Thoracic aorta (tissue), 2 donors: ENCODE measurements around the gene MYO18B. TPM values are rescaled to one million over a fixed set of nuclear protein-coding genes. Genes with fewer than 3 reads are reported as not detected.

ENCODE experiments used
- ATAC-seq: fragments of 150-250 bp; one replicate; pipeline ENCODE4 v1.8.0; 2017; ENCODE audit warnings: low read depth; ENCODE audit not compliant: insufficient number of reproducible peaks, low FRiP score
- DNase-seq: peaks from one replicate; pipeline ENCODE4 v3.0.0-alpha.2; 2020; ENCODE audit warnings: low spot score
- H3K27ac ChIP-seq, 2 donors: fragments of 200-600 bp; sonication (generic); 1 replicate in 1 of 2; 2 replicates in 1 of 2; pipeline ENCODE4 v1.5.1; 2016; ENCODE audit warnings: mild to moderate bottlenecking in 2 of 2, moderate library complexity in 2 of 2
- H3K27me3 ChIP-seq: fragments of 200-600 bp; sonication (generic); replicated peaks from 2 replicates; pipeline ENCODE4 v1.6.0; 2016; ENCODE audit warnings: mild to moderate bottlenecking; ENCODE audit not compliant: insufficient read depth
- H3K36me3 ChIP-seq: fragments of 200-600 bp; sonication (generic); one replicate; pipeline ENCODE4 v1.5.1; 2016
- H3K4me1 ChIP-seq, 2 donors: fragments of 200-600 bp; sonication (generic); 1 replicate in 1 of 2; 2 replicates in 1 of 2; pipeline versions ENCODE4 v1.5.1 to v1.6.0; 2016; ENCODE audit warnings: low read depth in 2 of 2, mild to moderate bottlenecking in 1 of 2; ENCODE audit not compliant: control insufficient read depth in 1 of 2
- H3K4me3 ChIP-seq: fragments of 200-600 bp; sonication (generic); 2 replicates; pipeline ENCODE4 v1.5.1; 2016; ENCODE audit warnings: mild to moderate bottlenecking
- H3K9me3 ChIP-seq: fragments of 200-600 bp; sonication (generic); 2 replicates; pipeline ENCODE4 v1.5.1; 2016
- total RNA-seq, 2 donors: library from RNA; depleted of rRNA; stranded (reverse); fragments of >200 nt; gene quantifications; one replicate each; pipeline versions ENCODE4 v1.1.0 to v1.2.3, GENCODE V29; 2016
- TF ChIP-seq, protein P1 (sequence below): fragments of 200-600 bp; sonication (generic); IDR thresholded peaks from one replicate; pipeline ENCODE4 v1.5.1; 2019; ENCODE audit warnings: antibody characterized with exemption

Gene MYO18B
- total RNA-seq, 2 donors from 2014 or later: 45.6 to 73.5 TPM

DNA sequence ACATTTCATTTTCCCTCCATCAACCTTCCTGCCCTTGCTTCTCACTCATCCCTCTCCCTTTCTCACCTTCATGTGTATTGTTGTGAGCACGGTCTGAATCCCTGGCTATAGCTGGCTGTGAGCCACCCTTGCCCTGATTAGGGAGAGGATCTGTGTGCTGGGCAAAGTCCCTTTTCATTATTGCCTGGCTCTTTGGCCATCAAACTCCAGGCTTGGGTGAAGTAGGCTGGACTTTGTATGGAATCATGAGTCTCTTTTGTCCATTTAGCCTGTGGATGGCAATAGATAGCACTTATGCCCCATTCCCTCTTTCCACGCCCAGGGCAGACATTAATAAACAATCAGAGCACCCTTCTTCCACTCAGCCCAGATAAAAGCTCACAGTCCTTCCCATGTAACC, 6.7 kb downstream of the MYO18B start:
- H3K4me1 ChIP-seq: peaks cover 13 to 67% of the 10 kb centered on the region in 2 donors
- DNase-seq: no peak
- H3K4me3 ChIP-seq: no peak overlapping the region
- no peaks in the 10 kb centered on the region for H3K9me3 ChIP-seq
- peak overlapping the region; percentile 30 to 92 for H3K27ac ChIP-seq
- no peaks in the 10 kb centered on the region for H3K27me3 ChIP-seq
- no peak for ATAC-seq
- H3K36me3 ChIP-seq: no peaks in the 10 kb centered on the region
- TF ChIP-seq, protein P1, sequence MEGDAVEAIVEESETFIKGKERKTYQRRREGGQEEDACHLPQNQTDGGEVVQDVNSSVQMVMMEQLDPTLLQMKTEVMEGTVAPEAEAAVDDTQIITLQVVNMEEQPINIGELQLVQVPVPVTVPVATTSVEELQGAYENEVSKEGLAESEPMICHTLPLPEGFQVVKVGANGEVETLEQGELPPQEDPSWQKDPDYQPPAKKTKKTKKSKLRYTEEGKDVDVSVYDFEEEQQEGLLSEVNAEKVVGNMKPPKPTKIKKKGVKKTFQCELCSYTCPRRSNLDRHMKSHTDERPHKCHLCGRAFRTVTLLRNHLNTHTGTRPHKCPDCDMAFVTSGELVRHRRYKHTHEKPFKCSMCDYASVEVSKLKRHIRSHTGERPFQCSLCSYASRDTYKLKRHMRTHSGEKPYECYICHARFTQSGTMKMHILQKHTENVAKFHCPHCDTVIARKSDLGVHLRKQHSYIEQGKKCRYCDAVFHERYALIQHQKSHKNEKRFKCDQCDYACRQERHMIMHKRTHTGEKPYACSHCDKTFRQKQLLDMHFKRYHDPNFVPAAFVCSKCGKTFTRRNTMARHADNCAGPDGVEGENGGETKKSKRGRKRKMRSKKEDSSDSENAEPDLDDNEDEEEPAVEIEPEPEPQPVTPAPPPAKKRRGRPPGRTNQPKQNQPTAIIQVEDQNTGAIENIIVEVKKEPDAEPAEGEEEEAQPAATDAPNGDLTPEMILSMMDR: no peak

DNA sequence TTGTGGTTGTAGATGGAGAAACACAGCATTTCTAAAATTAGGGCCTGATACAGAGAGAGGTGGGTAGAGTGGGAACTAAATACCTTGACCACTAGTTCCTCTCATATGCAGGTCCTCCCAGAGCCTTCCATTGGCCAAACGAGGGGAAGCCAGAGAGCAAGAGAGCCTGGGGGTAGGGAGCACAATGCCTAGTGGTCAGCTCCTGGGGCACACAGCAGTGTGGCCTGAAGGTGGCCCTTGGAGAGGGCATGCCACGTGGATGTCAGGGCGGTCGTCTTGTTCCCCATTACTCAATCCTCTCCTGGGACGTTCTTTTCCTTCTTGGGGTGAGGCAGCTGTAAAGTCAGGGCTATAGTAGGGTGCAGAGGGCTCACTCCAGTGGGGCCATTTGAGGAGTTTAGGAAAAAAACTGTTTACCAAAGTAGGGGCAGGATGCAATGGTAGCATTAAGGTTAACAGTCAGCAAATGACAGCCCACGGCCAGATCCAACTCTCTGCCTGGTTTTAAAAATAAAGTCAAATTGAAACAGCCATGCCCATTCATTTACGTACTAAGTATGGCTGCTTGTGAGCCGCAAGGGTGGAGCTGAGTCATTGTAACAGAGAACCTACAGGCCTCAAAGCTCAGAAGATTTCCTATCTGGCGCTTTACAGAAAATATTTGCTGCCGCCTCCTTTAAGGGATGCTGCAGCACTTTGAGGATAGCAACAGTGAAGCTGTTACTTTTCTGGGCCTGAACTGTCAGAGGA, 7.6 kb downstream of the MYO18B start:
- no peaks in the 10 kb centered on the region for H3K27me3 ChIP-seq
- TF ChIP-seq, protein P1: no peak
- ATAC-seq (no peak), DNase-seq (no peak)
- H3K4me1 ChIP-seq: peaks cover 13 to 75% of the 10 kb centered on the region in 2 donors
- no peaks in the 10 kb centered on the region for H3K9me3 ChIP-seq
- H3K27ac ChIP-seq: peak overlapping the region; percentile 30 to 92
- H3K4me3 ChIP-seq: no peak overlapping the region
- H3K36me3 ChIP-seq: no peaks in the 10 kb centered on the region

DNA sequence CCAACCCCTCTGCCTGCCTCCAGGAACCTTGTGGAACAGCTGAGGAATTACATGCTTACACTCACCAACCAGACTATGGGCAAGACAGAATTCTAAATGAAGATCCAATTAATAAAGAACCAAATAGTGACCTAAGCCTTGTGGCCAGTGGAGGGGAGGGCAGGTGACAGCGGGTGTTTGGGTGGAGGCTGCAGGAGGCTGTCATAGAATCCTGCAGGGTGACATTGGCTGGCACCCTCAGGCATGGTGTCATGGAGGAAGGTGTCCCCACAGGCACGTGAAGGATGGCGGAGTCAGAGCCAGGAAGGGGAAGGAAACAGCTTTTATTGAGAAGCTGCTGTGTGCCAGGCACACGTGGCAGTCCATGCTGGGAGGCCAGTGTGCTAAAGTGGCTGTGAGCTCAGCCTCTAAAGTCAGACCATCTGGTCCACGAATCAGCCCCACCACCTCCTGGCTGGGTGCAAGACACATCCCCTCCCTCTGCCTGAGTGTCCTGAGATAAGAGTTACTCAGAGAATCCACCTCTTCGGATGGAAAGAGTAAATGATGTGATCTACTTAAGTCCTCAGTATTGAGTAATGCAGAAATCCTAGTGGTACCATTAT, 8.7 kb downstream of the MYO18B start:
- TF ChIP-seq, protein P1: no peak
- H3K4me3 ChIP-seq: no peak overlapping the region
- peak overlapping the region in 1 of 2 donors; percentile 34 for H3K27ac ChIP-seq
- ATAC-seq: no peak
- no peak for DNase-seq
- no peaks in the 10 kb centered on the region for H3K9me3 ChIP-seq
- H3K4me1 ChIP-seq: peaks cover 15 to 72% of the 10 kb centered on the region in 2 donors
- no peaks in the 10 kb centered on the region for H3K36me3 ChIP-seq
- H3K27me3 ChIP-seq: no peaks in the 10 kb centered on the region

DNA sequence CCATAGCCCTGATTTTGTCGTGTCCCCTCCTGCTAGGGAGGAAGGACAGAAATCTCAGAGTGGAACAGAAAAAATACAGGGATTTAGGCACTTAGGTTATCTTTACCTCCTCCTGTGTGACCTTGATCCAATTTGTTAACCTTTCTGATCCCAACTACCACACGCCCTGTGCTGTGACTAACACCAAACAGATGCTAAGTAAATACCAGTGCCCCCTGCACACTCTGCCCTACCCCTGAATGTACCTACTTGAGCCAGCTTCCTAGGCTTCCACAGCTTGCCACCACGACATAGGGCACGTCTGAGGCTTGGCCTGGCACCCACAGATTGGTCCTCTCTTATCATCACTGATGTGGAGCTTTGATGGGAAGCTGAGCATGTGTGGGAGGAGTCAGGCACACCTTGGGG, 9.2 kb downstream of the MYO18B start:
- ATAC-seq (no peak), DNase-seq (no peak)
- Histone ChIP-seq H3K27ac (peak overlapping the region in 1 of 2 donors; percentile 34), H3K4me3 (no peak overlapping the region), H3K36me3 (no peaks in the 10 kb centered on the region), H3K27me3 (no peaks in the 10 kb centered on the region), H3K4me1 (peaks cover 11 to 71% of the 10 kb centered on the region in 2 donors), H3K9me3 (no peaks in the 10 kb centered on the region)
- TF ChIP-seq, protein P1: no peak

DNA sequence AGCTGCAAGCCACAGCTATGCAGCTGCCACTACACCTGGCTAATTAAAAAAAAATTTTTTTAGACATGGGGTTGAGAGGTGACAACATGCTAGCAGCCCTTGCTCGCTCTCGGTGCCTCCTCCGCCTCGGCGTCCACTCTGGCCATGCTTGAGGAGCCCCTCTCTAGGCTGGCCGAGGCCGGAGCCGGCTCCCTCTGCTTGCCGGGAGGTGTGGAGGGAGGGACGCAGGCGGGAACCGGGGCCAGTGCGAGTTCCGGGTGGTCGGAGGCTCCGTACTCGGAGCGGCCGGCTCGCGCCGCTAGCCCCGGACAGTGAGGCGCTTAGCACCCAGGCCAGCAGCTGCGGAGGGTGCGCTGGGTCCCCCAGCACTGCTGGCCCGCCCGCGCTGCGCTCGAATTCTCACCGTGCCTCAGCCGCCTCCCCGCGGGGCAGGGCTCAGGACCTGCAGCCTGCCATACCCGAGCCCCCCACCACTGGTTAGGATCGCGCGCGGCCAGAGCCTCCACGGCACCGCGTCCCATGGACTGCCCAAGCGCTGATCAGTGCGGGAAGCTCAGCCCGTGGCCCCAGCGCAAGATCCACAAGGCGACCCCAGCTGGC, 10.7 kb downstream of the MYO18B start:
- H3K4me1 ChIP-seq: peaks cover 11 to 68% of the 10 kb centered on the region in 2 donors
- H3K36me3 ChIP-seq: no peaks in the 10 kb centered on the region
- no peak overlapping the region for H3K27ac ChIP-seq
- DNase-seq (no peak), ATAC-seq (no peak)
- TF ChIP-seq, protein P1: no peak
- no peak overlapping the region for H3K4me3 ChIP-seq
- H3K9me3 ChIP-seq: no peaks in the 10 kb centered on the region
- H3K27me3 ChIP-seq: no peaks in the 10 kb centered on the region
